OCI-M2 (cell line): Measurements from ENCODE around the gene VEGFA.
"Not testable (repeated sequence)": the region's sequence is repeated elsewhere in the genome, so short reads cannot be mapped to it uniquely, and the experiment has no call there.

ENCODE experiments used
- DNase-seq: peaks from one replicate; lab custom pipeline; 2025; ENCODE audit not compliant: unreplicated experiment; lab: John Stamatoyannopoulos, UW

The VEGFA gene

DNA sequence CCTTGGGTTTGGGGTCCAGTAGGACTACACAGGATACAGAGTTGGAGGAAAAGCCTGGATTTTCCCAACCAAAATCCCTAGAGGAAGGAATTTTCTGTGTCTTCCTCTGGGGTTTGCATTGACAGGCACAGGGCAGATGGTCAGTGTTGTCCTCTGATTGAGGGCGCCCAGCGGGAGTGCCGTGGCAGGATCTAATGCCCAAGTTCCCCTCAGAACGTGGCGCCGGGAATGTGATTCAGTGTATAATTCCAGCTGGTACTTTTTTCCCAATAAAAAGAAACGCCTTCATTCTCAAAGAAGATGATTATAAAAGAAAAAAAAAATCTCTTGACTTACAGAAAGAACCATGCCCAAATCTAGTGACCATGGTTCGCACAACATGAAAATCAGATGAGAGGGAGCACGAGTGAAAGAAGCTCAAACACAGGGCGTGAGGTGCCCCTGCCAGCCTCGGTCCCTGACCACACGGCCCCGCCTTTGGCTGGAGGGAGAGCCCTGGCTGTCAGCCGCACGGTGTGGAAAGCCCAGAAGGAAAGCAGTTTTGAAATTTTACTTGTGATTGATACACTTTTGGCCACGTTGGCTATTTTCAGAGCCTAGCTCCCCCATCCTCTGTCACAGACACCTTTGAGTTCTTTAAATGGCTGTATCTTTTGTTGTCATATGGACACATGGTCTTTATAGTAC lies 31.6 kb downstream of the VEGFA start:
- no peak for DNase-seq

DNA sequence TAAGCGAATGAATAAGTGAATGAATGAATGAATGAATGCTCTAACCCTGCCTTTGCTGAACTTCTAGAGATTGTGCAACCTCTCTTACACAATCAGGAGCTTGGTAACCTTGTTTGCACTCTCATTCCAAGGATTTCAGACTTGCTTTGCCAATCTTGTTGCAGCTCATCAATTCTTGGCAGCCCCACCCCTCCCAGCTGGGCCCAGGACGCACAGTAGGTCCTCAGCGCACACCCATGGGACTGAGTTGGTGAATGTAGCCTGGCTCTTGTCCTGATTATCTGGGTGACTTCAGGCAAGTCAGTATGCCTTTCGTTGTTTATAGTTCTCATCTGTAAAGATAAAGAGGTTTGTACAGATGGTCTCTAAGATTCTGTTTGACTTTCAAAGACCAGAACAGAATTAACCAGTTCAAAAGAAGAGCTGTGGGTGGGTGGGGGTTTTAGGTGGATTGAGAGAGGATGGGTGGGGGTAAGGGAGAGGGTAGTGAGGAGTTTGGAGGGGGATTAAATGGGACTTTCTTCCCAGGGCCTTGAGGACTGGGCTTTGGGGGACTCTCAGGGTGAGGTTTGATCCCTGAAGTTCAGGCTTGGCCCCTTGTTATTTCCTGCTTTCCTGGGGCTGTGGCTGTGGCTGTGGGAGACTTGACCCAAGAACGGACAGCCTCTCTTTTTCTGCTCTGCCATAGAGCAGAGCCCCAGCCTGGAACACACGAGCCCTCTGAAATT lies 33.2 kb downstream of the VEGFA start:
- DNase-seq = no peak

DNA sequence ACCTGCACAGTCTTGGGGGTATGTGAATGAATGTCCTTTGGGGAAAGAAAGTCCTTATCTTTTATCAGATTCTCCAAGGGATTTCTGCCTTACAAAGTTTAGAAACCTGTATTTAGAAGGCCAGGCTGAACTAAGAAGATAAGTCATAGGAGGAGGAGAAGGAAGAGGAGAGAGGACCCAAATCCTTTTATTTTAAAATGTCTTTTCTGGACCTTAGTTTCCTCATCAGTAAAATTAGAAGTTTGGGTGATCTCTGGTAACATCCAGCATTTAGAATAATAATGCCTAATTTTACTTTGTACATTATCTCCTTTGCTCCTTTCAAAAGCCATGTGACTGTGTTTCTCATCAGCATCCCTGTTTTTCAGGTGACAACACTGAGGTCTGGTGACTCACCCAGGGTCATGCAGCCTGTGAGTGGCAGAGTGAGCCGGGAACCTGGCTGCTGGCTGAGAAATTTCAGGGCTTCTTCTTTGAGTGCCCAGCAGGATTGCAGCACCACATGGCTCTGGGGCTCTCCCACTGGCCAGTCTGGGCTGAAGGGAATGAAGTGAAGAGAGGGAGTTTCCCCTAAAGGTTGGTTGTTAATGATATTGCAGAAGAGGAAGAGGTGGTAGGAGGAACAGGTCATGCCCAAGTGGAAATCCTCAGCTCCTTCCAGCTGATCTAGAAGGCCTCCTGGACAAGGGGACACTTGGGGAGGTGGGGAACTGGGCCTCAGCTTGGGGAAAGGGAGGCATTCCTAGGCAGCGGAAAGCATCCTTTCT lies 34.0 kb downstream of the VEGFA start:
- DNase-seq = no peak

DNA sequence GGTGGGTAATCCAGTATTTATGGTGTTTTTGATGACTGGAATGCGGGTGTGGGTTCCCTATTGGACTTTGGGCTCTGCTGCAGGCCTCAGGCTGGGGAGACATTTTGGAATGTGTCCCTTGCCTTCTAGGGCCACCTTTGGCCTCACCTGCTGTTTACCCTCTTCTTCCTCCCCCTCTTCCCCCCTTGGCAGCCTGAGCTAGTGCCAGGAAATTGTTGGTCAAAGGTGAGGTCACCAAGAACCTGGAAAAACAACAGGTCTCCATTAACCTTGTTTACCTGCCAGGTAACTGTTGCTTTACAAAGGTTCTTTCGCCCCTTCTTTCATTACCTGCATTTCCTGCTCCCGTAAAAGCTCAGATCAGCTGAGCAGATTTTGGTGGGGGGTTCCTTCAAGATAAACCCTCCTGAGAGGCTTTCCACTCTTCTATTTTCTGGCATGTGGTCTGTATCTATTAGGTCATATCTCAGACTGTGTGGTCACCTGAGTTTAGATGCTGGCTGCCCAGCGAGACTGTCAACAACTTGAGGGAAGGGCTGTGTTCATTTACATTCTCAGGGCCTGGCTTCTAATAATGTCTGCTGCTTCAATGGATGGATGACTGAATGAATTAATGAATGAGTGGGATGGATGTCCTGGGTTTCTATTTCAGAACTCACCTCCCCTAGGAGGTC lies 34.7 kb downstream of the VEGFA start:
- DNase-seq = no peak

- no peak for DNase-seq
Observed at GRCh38 chr6:43805699-43806042, 35.7 kb downstream of the VEGFA start.

- DNase-seq = no peak
Observed at GRCh38 chr6:43806043-43806757, 36.2 kb downstream of the VEGFA start.

- no peak for DNase-seq
Observed at GRCh38 chr6:43806758-43807227, 36.8 kb downstream of the VEGFA start.

GRCh38 chr6:43807228-43808061 lies 37.4 kb downstream of the VEGFA start:
- DNase-seq = peak; percentile 49

- DNase-seq = no peak
Observed at GRCh38 chr6:43808412-43808811, 38.4 kb downstream of the VEGFA start.

- DNase-seq = no peak
Observed at GRCh38 chr6:43809417-43810305, 39.6 kb downstream of the VEGFA start.

GRCh38 chr6:43810965-43811732 lies 41.1 kb downstream of the VEGFA start:
- DNase-seq = no peak

GRCh38 chr6:43811733-43812099 lies 41.7 kb downstream of the VEGFA start:
- DNase-seq = no peak

GRCh38 chr6:43812850-43813578 lies 43.0 kb downstream of the VEGFA start:
- no peak for DNase-seq

GRCh38 chr6:43814111-43814510 lies 44.1 kb downstream of the VEGFA start:
- no peak for DNase-seq

GRCh38 chr6:43814865-43815264 lies 44.9 kb downstream of the VEGFA start:
- no peak for DNase-seq

- DNase-seq = no peak
Observed at GRCh38 chr6:43817192-43817591, 47.2 kb downstream of the VEGFA start.

DNA sequence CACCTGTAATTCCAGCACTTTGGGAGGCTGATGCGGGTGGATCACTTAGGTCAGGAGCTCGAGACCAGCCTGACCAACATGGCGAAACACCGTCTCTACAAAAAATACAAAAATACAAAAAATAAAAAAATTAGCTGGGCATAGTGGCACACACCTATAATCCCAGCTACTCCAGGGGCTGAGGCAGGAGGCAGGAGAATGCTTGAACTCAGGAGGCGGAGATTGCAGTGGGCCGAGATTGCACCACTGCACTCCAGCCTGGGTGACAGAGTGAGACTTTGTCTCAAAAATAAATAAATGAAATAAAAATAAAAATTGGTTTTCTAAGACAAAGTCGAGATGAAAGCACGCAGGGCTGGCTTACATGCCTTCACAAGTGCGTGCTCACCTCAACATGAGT lies 49.0 kb downstream of the VEGFA start:
- DNase-seq = not testable (repeated sequence)

GRCh38 chr6:43819958-43820357 lies 49.9 kb downstream of the VEGFA start:
- no peak for DNase-seq
